Germinal center (tissue), 1 donor: ENCODE measurements around the gene PRKAR2B.

Source experiments
- DNase-seq: peaks from one replicate; pipeline ENCODE4 v3.0.0; 2012; ENCODE audit warnings: mixed read lengths, low spot score

The PRKAR2B gene

GRCh38 chr7:107160389-107160788, 115.9 kb downstream of the PRKAR2B start:
- DNase-seq, result no peak

- DNase-seq, result no peak
These were observed 116.9 kb downstream of the PRKAR2B start for GRCh38 chr7:107161415-107161814.

- DNase-seq, result no peak
These were observed 118.0 kb downstream of the PRKAR2B start for GRCh38 chr7:107162475-107162874.

GRCh38 chr7:107164092-107164491, 119.6 kb downstream of the PRKAR2B start:
- no peak for DNase-seq

- no peak for DNase-seq
These were observed 120.8 kb downstream of the PRKAR2B start for GRCh38 chr7:107165341-107165740.

GRCh38 chr7:107166736-107167426, 122.4 kb downstream of the PRKAR2B start:
- DNase-seq, result no peak

- peak; percentile 24 for DNase-seq
These were observed 123.2 kb downstream of the PRKAR2B start for GRCh38 chr7:107167483-107168232.

- peak; percentile 98 for DNase-seq
These were observed 124.0 kb downstream of the PRKAR2B start, which contains the start of gene HBP1 for GRCh38 chr7:107168233-107169119. TSS of gene HBP1 (plus strand) at chr7:107169003. CDS start at chr7:107179894, 10,891 bp downstream.

GRCh38 chr7:107169120-107170050, 124.9 kb downstream of the PRKAR2B start:
- DNase-seq, result peak; percentile 86

GRCh38 chr7:107170051-107170915, 125.8 kb downstream of the PRKAR2B start:
- DNase-seq, result peak; percentile 6

GRCh38 chr7:107171496-107171895, 127.0 kb downstream of the PRKAR2B start:
- DNase-seq, result no peak

GRCh38 chr7:107172276-107173032, 127.9 kb downstream of the PRKAR2B start:
- DNase-seq, result no peak

GRCh38 chr7:107173191-107173590, 128.7 kb downstream of the PRKAR2B start:
- no peak for DNase-seq

- no peak for DNase-seq
These were observed 129.3 kb downstream of the PRKAR2B start for GRCh38 chr7:107173691-107174406.

GRCh38 chr7:107179326-107180164, 135.0 kb downstream of the PRKAR2B start:
- DNase-seq, result no peak

- DNase-seq, result no peak
These were observed 135.9 kb downstream of the PRKAR2B start for GRCh38 chr7:107180378-107180777.

GRCh38 chr7:107181172-107181571, 136.7 kb downstream of the PRKAR2B start:
- DNase-seq, result no peak

- DNase-seq, result no peak
These were observed 141.2 kb downstream of the PRKAR2B start for GRCh38 chr7:107185716-107186115.
